K562 (cell line): ENCODE measurements around the gene ZFPM1. TPM values are rescaled to one million over a fixed set of nuclear protein-coding genes. Genes with fewer than 3 reads are reported as not detected.

Experiments used
- ARHGAP35 ChIP-seq: fragments of 450-650 bp; IDR thresholded peaks from 2 replicates; pipeline ENCODE4 v1.6.1; 2018; ENCODE audit not compliant: partially characterized antibody
- BRF1 ChIP-seq: IDR thresholded peaks from 3 replicates; pipeline ENCODE4 v1.6.1; 2011; ENCODE audit warnings: borderline replicate concordance, mild to moderate bottlenecking; ENCODE audit not compliant: insufficient read length; ENCODE audit errors: extremely low read depth
- CBX8 ChIP-seq: fragments of 200-600 bp; sonication (generic); IDR thresholded peaks from 2 replicates; pipeline ENCODE4 v1.6.1; 2012; ENCODE audit warnings: borderline replicate concordance, mixed run types, low read depth, mild to moderate bottlenecking, moderate library complexity, mixed read lengths, low read length, control low read depth, inconsistent platforms; ENCODE audit not compliant: poor library complexity, severe bottlenecking; ENCODE audit errors: extremely low read depth
- FOXM1 ChIP-seq, 2 experiments: fragments of 450-650 bp in 1 of 2; sonication (generic) in 1 of 2; formaldehyde crosslinking in 1 of 2; IDR thresholded peaks; 2 replicates each; pipeline versions ENCODE4 v1.6.1 to v1.9.0; 2017 to 2022; ENCODE audit warnings: low read depth in 2 of 2, mild to moderate bottlenecking in 2 of 2, missing genetic modification reagents in 1 of 2, moderate library complexity in 1 of 2
- HSF4 ChIP-seq: fragments of 250-450 bp; sonication (Bioruptor Pico); IDR thresholded peaks from 2 replicates; pipeline ENCODE4 v2.1.2; 2022; ENCODE audit warnings: mild to moderate bottlenecking, moderate library complexity, borderline replicate concordance
- SAFB ChIP-seq: fragments of 200-400 bp; formaldehyde crosslinking; IDR thresholded peaks from 2 replicates; pipeline ENCODE4 v1.6.1; 2017; ENCODE audit warnings: low read depth, low read length, borderline replicate concordance
- SMARCA5 ChIP-seq: fragments of 450-650 bp; IDR thresholded peaks from 2 replicates; pipeline ENCODE4 v1.6.1; 2016
- SRSF7 ChIP-seq: fragments of 200-400 bp; formaldehyde crosslinking; optimal IDR thresholded peaks from 2 replicates; pipeline ENCODE3; 2017; ENCODE audit warnings: mild to moderate bottlenecking, low read depth, low read length
- TSC22D4 ChIP-seq: fragments of 450-650 bp; IDR thresholded peaks from 2 replicates; pipeline ENCODE4 v1.6.1; 2016; ENCODE audit warnings: missing genetic modification characterization, missing biosample characterization, control low read depth
- ZNF184 ChIP-seq: sonication (generic); formaldehyde crosslinking; IDR thresholded peaks from 2 replicates; pipeline ENCODE4 v1.5.0; 2020; ENCODE audit warnings: missing genetic modification reagents
- ZNF41 ChIP-seq: fragments of 250-450 bp; sonication (Bioruptor Pico); conservative IDR thresholded peaks from 2 replicates; pipeline ENCODE4 v1.4.0; 2020; ENCODE audit warnings: mild to moderate bottlenecking
- ZNF507 ChIP-seq: conservative IDR thresholded peaks from 2 replicates; pipeline ENCODE4 v1.6.1; 2017; ENCODE audit warnings: missing genetic modification characterization, missing compliant biosample characterization
- polyA plus RNA-seq, 8 experiments: library from polyadenylated mRNA; depleted of rRNA in 4 of 8; stranded (reverse) in 5 of 8; unstranded in 3 of 8; fragments of >200 nt; fragmentation: Nextera tagmentation in 2 of 8; fragmentation: Illumina TruSeq in 1 of 8; extraction: Ambion mirVana in 2 of 8; extraction: Trizol in 1 of 8; gene quantifications; 2 replicates each; pipeline versions ENCODE4 v1.2.1 to v1.2.3, GENCODE V29; 2011 to 2014; ENCODE audit warnings: inconsistent platforms in 1 of 8, missing spikeins in 1 of 8
- total RNA-seq, 7 experiments: library from RNA; depleted of rRNA in 6 of 7; stranded (reverse); fragments of >200 nt in 6 of 7; fragmentation: Illumina TruSeq in 2 of 7; extraction: Trizol in 2 of 7; gene quantifications; 2 replicates each; pipeline versions ENCODE4 v1.2.1 to v1.2.3, GENCODE V29; 2011 to 2021; ENCODE audit warnings: low replicate concordance in 1 of 7
- TF ChIP-seq, protein P1 (sequence below): fragments of 450-650 bp; formaldehyde crosslinking; IDR thresholded peaks from 2 replicates; pipeline ENCODE4 v1.4.0; 2020; ENCODE audit warnings: mild to moderate bottlenecking, moderate library complexity
- TF ChIP-seq, protein P2 (sequence below): fragments of 450-650 bp; IDR thresholded peaks from 2 replicates; pipeline ENCODE4 v1.6.1; 2016; ENCODE audit warnings: low read depth, mild to moderate bottlenecking, moderate library complexity
- TF ChIP-seq, protein P3 (sequence below): fragments of 250-450 bp; sonication (Bioruptor Pico); IDR thresholded peaks from 2 replicates; pipeline ENCODE4 v1.4.0; 2020; ENCODE audit warnings: mild to moderate bottlenecking, moderate library complexity
- TF ChIP-seq, protein P4 (sequence below), 3 experiments: fragments of 200-800 bp in 1 of 3; fragments of 250-450 bp in 1 of 3; fragments of 450-650 bp in 1 of 3; sonication (Bioruptor Pico) in 1 of 3; sonication (Bioruptor generic) in 1 of 3; formaldehyde crosslinking in 1 of 3; IDR thresholded peaks; 2 replicates each; pipeline versions ENCODE4 v1.6.1 to v1.8.0; 2016 to 2022; ENCODE audit warnings: mild to moderate bottlenecking in 2 of 3, missing genetic modification characterization in 2 of 3, missing compliant biosample characterization in 1 of 3, moderate library complexity in 1 of 3
- TF ChIP-seq, protein P5 (sequence below): fragments of 450-650 bp; formaldehyde crosslinking; IDR thresholded peaks from 2 replicates; pipeline ENCODE4 v1.4.0; 2020; ENCODE audit warnings: mild to moderate bottlenecking, moderate library complexity

Gene ZFPM1
- total and polyA plus RNA-seq, 9 of the 15 experiments (the other 6 are each of a cell fraction or from before 2014, with no cell fraction given) = 0.03 to 35.9 (median 1.4) TPM

DNA sequence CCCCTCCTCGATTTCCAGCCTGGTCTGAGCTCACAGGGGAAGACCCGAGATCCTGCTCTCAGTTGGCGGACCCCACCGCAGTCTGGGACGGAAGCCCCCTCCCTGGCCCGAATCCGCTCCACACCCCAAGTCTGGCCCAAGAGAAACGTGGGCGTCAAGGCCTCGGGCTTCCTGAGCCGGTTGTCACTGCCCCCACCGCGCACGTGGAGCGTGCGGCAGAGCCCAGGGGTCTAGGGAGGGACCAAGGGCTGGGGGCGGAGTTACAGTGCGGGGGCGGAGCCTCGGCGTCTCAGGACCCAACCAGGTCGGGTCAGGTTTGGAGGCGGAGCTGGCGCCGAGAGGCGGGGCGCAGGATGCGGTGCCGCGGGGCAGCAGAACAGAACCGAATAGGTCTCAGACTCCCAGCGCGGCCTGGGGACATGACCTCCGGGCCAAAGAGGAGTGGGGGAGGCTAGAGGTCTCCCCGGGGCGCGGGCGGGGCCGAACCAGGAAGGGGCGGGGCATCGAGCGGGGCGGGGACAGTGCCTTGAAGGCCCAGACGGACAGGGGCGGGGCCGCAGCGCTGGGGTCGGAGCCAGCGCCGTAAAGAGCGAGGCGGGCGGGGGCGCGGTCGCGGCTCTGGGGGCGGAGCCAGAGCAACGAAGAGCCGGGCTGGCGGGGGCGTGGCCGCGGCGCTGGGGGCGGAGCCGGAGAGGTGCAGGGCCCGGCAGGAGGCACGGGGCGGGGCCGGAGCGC, 431 bp upstream of the ZFPM1 start (continued):
- TF ChIP-seq, protein P1, sequence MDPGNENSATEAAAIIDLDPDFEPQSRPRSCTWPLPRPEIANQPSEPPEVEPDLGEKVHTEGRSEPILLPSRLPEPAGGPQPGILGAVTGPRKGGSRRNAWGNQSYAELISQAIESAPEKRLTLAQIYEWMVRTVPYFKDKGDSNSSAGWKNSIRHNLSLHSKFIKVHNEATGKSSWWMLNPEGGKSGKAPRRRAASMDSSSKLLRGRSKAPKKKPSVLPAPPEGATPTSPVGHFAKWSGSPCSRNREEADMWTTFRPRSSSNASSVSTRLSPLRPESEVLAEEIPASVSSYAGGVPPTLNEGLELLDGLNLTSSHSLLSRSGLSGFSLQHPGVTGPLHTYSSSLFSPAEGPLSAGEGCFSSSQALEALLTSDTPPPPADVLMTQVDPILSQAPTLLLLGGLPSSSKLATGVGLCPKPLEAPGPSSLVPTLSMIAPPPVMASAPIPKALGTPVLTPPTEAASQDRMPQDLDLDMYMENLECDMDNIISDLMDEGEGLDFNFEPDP (CRISPR knock-in tag) = no peak
- TF ChIP-seq, protein P2, sequence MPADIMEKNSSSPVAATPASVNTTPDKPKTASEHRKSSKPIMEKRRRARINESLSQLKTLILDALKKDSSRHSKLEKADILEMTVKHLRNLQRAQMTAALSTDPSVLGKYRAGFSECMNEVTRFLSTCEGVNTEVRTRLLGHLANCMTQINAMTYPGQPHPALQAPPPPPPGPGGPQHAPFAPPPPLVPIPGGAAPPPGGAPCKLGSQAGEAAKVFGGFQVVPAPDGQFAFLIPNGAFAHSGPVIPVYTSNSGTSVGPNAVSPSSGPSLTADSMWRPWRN = no peak
- TF ChIP-seq, protein P3, sequence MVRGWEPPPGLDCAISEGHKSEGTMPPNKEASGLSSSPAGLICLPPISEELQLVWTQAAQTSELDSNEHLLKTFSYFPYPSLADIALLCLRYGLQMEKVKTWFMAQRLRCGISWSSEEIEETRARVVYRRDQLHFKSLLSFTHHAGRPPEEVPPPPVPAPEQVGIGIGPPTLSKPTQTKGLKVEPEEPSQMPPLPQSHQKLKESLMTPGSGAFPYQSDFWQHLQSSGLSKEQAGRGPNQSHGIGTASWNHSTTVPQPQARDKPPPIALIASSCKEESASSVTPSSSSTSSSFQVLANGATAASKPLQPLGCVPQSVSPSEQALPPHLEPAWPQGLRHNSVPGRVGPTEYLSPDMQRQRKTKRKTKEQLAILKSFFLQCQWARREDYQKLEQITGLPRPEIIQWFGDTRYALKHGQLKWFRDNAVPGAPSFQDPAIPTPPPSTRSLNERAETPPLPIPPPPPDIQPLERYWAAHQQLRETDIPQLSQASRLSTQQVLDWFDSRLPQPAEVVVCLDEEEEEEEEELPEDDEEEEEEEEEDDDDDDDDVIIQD = no peak
- no peak for TF ChIP-seq ZNF184 (CRISPR knock-in tag)
- TF ChIP-seq ARHGAP35 = no peak
- TF ChIP-seq HSF4 (CRISPR knock-in tag) = no peak
- no peak for TF ChIP-seq ZNF41
- no peak for TF ChIP-seq SMARCA5
- no peak for TF ChIP-seq CBX8
- TF ChIP-seq, protein P4, sequence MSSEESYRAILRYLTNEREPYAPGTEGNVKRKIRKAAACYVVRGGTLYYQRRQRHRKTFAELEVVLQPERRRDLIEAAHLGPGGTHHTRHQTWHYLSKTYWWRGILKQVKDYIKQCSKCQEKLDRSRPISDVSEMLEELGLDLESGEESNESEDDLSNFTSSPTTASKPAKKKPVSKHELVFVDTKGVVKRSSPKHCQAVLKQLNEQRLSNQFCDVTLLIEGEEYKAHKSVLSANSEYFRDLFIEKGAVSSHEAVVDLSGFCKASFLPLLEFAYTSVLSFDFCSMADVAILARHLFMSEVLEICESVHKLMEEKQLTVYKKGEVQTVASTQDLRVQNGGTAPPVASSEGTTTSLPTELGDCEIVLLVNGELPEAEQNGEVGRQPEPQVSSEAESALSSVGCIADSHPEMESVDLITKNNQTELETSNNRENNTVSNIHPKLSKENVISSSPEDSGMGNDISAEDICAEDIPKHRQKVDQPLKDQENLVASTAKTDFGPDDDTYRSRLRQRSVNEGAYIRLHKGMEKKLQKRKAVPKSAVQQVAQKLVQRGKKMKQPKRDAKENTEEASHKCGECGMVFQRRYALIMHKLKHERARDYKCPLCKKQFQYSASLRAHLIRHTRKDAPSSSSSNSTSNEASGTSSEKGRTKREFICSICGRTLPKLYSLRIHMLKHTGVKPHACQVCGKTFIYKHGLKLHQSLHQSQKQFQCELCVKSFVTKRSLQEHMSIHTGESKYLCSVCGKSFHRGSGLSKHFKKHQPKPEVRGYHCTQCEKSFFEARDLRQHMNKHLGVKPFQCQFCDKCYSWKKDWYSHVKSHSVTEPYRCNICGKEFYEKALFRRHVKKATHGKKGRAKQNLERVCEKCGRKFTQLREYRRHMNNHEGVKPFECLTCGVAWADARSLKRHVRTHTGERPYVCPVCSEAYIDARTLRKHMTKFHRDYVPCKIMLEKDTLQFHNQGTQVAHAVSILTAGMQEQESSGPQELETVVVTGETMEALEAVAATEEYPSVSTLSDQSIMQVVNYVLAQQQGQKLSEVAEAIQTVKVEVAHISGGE (CRISPR knock-in tag; IDR thresholded peaks at IDR 0.05) = no peak
- no peak for TF ChIP-seq FOXM1 (IDR thresholded peaks at IDR 0.05; ENCODE audit: low read depth)
- no peak for TF ChIP-seq FOXM1 (CRISPR knock-in tag; IDR thresholded peaks at IDR 0.05; ENCODE audit: low read depth)
- TF ChIP-seq, protein P5, sequence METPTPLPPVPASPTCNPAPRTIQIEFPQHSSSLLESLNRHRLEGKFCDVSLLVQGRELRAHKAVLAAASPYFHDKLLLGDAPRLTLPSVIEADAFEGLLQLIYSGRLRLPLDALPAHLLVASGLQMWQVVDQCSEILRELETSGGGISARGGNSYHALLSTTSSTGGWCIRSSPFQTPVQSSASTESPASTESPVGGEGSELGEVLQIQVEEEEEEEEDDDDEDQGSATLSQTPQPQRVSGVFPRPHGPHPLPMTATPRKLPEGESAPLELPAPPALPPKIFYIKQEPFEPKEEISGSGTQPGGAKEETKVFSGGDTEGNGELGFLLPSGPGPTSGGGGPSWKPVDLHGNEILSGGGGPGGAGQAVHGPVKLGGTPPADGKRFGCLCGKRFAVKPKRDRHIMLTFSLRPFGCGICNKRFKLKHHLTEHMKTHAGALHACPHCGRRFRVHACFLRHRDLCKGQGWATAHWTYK (CRISPR knock-in tag) = no peak
- no peak for TF ChIP-seq SAFB
- TF ChIP-seq ZNF507 (tag) = no peak
- no peak for TF ChIP-seq SRSF7
- no peak for TF ChIP-seq TSC22D4 (tag)
- TF ChIP-seq BRF1 = no peak
